HCT116 (cell line): Measurements from ENCODE around the gene SLC25A12.

Source experiments
- CTCF ChIP-seq, 3 experiments: fragments of 200-600 bp in 1 of 3; sonication (generic) in 1 of 3; IDR thresholded peaks in 2 of 3; conservative IDR thresholded peaks in 1 of 3; 2 replicates each; pipeline ENCODE4 v1.5.1; 2012 to 2017; ENCODE audit warnings: low read depth in 2 of 3, low read length in 2 of 3, antibody characterized with exemption in 1 of 3, borderline replicate concordance in 1 of 3, control low read depth in 1 of 3, mild to moderate bottlenecking in 1 of 3, mixed read lengths in 1 of 3, mixed run types in 1 of 3, moderate library complexity in 1 of 3; ENCODE audit not compliant: insufficient read depth in 1 of 3
- EZH2 ChIP-seq: fragments of 200-600 bp; sonication (generic); IDR thresholded peaks from 2 replicates; pipeline ENCODE4 v1.6.1; 2017; ENCODE audit warnings: antibody characterized with exemption, mixed run types
- EZH2phosphoT487 ChIP-seq: fragments of 200-600 bp; IDR thresholded peaks from 2 replicates; pipeline ENCODE4 v1.6.1; 2018; ENCODE audit warnings: antibody characterized with exemption, borderline replicate concordance
- MAX ChIP-seq: IDR thresholded peaks from 2 replicates; pipeline ENCODE4 v1.6.1; 2012
- POLR2A ChIP-seq: IDR thresholded peaks from 2 replicates; pipeline ENCODE4 v1.7.0; 2011; ENCODE audit warnings: borderline replicate concordance; ENCODE audit not compliant: insufficient read depth, insufficient read length; ENCODE audit errors: extremely low read depth
- POLR2AphosphoS5 ChIP-seq: IDR thresholded peaks from 2 replicates; pipeline ENCODE4 v1.6.1; 2011; ENCODE audit warnings: mild to moderate bottlenecking, low read depth, low read length, moderate library complexity
- RAD21 ChIP-seq: IDR thresholded peaks from 2 replicates; pipeline ENCODE4 v1.6.1; 2012; ENCODE audit warnings: low read depth, mild to moderate bottlenecking
- REST ChIP-seq: IDR thresholded peaks from 2 replicates; pipeline ENCODE4 v1.6.1; 2012; ENCODE audit warnings: low read depth
- ZBTB33 ChIP-seq: IDR thresholded peaks from 2 replicates; pipeline ENCODE4 v1.6.1; 2011; ENCODE audit warnings: mild to moderate bottlenecking, low read length, moderate library complexity; ENCODE audit not compliant: insufficient replicate concordance; ENCODE audit errors: extremely low read depth
- ZFX ChIP-seq: fragments of 450-650 bp; IDR thresholded peaks from 2 replicates; pipeline ENCODE4 v1.6.1; 2017
- ZNF274 ChIP-seq: fragments of 200-500 bp; sonication (Bioruptor generic); IDR thresholded peaks from 2 replicates; pipeline ENCODE4 v1.6.1; 2014; ENCODE audit warnings: mild to moderate bottlenecking, low read depth, low read length, inconsistent platforms

GRCh38 chr2:171841996-171842395, 52.0 kb downstream of the SLC25A12 start:
- no peak for TF ChIP-seq CTCF (IDR thresholded peaks at IDR 0.05 in 2 of 3, conservative IDR thresholded peaks at IDR 0.05 in 1 of 3; ENCODE audit: borderline replicate concordance in 1 of 3, insufficient read depth in 1 of 3, low read depth in 2 of 3, low read length in 2 of 3)
- TF ChIP-seq RAD21 = no peak
- no peak for TF ChIP-seq ZFX
- TF ChIP-seq EZH2phosphoT487 = no peak
- TF ChIP-seq POLR2A = no peak
- TF ChIP-seq MAX = no peak
- no peak for TF ChIP-seq POLR2AphosphoS5
- TF ChIP-seq ZNF274 = no peak
- TF ChIP-seq REST = no peak
- no peak for TF ChIP-seq EZH2
- TF ChIP-seq ZBTB33 = no peak
